GM21423 (cell line): ENCODE data around the gene C10orf143.

Experiments used
- ATAC-seq: cut with Tn5 transposase; IDR thresholded peaks from one replicate; pipeline ENCODE4 v1.9.1; 2021; ENCODE audit warnings: mild to moderate bottlenecking, moderate library complexity; ENCODE audit not compliant: unreplicated experiment

The C10orf143 gene

DNA sequence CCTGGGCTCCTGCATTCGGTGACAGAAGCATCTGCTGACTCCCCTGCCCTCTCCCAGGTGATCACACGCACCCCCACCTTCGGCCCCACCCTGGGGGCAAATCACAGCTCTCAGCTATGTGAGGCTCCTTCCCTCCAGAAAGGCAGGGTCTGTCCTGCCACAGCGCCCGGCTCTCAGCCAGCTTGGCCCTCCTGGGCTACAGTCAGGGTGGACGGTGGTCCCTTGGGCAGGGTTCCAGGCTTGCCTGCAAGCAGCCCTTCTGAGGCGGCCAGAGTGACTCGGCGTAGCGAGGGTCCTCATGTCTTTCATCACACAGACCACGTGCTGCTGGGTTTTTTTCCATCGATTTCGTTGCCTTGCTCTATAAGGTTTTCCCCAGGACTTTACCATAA lies 93.0 kb downstream of the C10orf143 start:
- ATAC-seq = no peak

DNA sequence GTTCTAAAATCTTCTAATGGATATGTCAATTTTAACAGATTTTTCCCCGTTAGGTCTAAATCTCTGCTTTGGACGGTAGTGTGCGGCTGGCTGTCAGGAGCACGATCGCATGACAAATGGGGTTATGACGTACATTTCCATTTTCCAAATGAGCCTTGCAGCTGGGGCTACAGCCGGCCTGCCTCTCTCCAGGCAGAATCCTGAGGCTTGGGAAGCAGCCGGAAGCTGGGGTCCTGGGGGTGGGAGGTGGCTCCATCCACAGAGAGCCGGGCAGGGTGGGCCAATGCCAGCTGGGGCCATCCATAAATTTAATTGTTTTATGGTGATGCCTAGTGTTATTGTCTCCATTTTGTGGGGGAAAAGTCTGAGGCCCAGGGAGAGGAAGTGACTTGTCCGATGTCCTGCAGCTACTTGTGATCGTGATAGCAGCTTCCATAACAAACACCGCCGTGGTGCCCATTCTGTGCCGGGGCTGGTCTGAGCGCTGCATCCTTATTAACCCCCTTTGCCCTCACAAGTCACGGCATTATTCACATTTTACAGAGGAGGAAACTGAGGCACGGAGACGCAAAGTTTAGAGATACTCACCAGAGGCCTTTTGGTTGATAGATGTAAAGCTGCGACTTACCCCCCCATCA lies 93.5 kb downstream of the C10orf143 start:
- ATAC-seq = no peak

DNA sequence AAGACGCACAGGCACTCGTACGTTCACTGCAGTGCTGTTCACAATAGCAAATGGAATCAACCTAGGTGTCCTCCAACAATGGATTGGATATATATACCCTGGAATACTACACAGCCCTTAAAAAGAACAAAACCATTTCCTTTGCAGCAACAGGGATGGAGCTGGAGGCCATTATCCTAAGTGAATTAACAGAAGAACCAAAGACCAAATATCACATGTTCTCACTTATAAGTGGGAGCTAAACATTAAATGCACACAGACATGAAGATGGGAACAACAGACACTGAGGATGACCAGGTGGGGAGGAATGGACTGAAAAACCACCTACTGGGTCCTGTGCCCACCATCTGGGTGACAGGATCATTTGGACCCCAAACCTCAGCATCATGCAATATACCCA lies 94.5 kb downstream of the C10orf143 start:
- no peak for ATAC-seq

DNA sequence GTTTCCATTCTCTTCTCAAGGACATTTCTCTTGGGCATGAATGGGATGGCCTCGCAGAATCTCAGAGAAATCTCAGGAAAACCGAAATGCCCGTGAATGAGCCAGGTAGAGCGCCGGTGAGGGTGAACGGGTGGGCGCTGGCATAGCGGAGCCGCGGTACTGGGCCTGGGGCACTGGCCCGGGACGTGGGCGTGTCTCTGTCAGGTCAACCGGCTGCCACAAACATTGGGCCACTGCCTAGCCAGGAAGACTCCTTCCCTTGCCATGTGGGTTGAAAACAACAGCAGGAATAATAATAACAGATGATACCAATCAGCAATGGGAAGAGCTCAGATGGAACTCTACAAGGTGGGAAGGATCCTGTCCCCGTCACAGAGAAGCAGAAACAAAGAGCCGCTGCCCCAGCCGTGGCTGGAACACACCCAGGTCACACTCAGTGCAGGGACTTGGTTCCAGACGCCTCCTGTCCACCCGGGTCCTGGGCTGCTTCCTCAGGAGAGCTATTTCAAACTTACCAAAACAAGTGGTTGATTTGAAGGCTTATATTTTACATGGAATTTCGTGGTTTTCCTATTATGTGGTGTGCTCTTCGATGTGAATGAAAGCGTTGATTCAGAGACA lies 95.4 kb downstream of the C10orf143 start:
- ATAC-seq = no peak

DNA sequence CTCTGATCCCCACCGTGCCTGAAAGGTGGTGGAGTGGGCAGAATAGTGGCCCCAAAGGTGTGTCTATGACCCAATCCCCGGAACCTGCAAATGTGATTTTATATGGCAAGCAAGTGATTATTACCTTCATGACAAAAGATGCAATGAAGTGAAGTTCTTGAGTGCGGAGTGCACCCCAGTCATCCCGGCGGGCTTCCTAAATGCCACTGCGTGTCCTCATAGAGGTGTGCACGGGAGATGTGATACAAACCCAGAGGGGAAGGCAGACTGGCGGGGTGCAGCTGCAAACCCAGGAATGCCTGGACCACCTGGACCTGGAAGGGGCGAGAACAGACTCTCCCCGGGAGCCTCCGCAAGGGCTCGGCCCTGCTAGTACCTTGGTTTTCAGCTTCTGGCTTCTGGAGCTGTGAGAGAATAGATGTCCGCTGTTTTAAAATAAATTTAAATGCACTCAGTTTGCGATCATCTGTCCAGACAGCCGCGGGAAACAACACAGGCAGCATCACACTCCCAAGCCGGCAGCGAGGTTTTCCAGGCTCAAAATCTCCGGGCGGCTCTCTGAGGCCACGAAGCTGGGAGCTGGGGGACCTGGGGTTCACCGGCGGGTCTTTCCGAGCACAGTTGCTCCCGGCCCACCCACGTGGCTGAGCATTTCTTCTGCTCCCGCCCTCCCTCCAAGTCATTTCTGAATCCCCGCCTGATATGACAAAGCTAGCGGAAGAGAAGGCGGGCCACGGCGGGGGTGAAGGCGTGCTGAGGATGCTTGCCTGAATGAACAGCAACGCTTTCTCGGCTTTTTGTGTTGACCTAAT lies 96.2 kb downstream of the C10orf143 start:
- ATAC-seq = no peak
